ENCODE measurements around the gene PRTFDC1.
"Not testable (repeated sequence)": the region's sequence is repeated elsewhere in the genome, so short reads cannot be mapped to it uniquely, and the experiment has no call there.

The PRTFDC1 gene

GRCh38 chr10:24965051-24965450 is 12.6 kb upstream of the PRTFDC1 start:
- DNase-seq, result no peak

DNA sequence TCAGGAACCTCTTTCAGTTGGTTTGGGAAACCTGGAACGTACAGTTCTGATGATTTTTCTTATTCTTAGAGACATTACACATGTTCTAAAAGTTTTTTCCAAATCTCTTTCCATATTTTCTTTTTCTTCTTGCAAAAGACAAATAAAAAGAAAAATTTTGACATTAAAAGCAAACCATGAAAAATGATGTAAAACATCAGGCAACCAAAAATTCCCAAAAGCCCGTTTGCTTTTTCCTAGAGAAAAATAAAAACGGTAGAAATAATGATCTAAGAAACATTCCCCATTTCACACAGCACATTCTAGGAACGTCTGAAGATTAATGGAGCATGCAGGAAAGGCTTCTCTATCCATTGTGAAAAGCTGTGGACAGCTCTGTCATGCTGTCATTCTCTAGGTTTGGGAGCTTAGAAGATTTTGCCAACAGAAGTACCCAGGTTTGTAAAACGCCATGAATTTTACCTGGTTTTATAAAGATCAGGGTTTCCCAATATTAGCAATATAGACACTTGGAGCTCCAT is 11.2 kb upstream of the PRTFDC1 start:
- no peak for DNase-seq

- DNase-seq, result no peak
These were observed 10.6 kb upstream of the PRTFDC1 start for GRCh38 chr10:24962995-24963394.

DNA sequence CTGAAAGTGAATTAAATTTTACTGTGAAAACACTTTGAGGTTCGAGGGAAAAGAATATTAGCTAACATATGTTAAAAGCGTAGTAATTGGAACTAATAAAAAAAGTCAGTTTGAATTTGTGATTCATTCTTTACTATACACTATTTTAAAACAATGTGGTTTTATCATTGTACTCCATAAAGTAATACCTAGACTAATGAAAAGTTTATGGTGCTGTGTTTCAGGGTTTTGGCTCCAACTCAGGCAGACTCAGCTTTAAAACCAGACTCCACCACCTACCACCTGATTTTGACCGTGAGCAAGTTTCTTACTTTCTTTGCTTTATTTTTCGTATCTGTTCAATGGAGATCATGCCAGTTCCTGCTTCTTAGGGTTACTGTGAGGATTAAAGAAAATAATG is 9.2 kb upstream of the PRTFDC1 start:
- DNase-seq, result no peak

GRCh38 chr10:24959382-24959730 is 7.0 kb upstream of the PRTFDC1 start:
- DNase-seq, result no peak

GRCh38 chr10:24958721-24959381 is 6.4 kb upstream of the PRTFDC1 start:
- no peak for DNase-seq

GRCh38 chr10:24958091-24958720 is 5.8 kb upstream of the PRTFDC1 start:
- no peak for DNase-seq

- not testable (repeated sequence) for DNase-seq
These were observed 5.2 kb upstream of the PRTFDC1 start for GRCh38 chr10:24957624-24958051.

GRCh38 chr10:24953675-24954074 is 1.3 kb upstream of the PRTFDC1 start:
- no peak for DNase-seq

DNA sequence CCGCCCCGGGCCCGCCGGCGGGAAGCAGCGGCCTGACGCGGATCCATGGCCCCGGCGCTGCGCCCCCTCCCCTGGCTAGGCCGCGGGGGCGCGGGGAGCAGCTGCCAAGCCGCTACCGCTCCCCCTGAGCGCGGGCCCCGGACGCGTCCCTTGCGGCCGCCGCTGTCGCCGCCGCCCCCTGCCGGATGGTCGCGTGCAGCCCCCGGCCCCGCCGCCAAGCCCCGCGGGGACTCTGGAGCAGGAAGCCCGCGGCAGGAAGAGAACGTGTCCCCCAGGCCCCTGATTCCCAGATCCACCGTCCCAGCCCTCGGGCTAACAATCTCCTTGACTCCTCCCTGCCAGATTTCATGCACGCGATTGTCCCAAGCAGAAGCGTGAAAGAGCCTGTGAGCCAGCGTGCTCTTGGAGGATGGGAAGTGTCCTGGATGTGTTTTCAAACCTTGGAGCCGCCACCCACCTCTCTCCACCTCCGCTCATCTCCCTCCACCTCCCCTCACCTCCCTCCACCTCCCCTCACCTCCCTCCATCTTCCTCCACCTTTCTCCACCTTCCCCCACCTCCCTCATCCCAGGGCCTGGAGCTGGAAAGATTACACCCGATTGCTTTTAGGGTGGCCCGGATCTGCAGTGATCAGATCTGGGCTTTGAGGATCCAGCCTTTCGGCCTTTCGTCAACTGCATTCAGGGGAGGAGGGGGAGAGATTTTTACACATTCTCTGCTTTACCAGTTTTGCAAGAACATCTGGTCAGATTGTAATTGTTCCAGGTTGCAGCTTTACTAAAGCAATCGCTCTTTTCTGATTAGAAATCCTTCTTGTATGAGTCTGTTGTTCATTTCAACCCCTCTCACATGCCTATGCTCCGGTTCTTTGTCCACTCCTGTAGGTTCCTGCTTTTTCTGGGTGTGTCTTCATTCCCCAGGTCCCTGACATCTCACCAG is 570 bp upstream of the PRTFDC1 start:
- DNase-seq, result peak; percentile 40 to 54

- DNase-seq, result no peak
These were observed 934 bp downstream of the PRTFDC1 start for GRCh38 chr10:24951201-24952142.

GRCh38 chr10:24950439-24950838 is 2.0 kb downstream of the PRTFDC1 start:
- DNase-seq, result no peak

GRCh38 chr10:24949616-24950015 is 2.8 kb downstream of the PRTFDC1 start:
- DNase-seq, result no peak

- no peak for DNase-seq
These were observed 4.9 kb downstream of the PRTFDC1 start for GRCh38 chr10:24947304-24948097.

GRCh38 chr10:24944512-24945255 is 7.7 kb downstream of the PRTFDC1 start:
- DNase-seq, result no peak

DNA sequence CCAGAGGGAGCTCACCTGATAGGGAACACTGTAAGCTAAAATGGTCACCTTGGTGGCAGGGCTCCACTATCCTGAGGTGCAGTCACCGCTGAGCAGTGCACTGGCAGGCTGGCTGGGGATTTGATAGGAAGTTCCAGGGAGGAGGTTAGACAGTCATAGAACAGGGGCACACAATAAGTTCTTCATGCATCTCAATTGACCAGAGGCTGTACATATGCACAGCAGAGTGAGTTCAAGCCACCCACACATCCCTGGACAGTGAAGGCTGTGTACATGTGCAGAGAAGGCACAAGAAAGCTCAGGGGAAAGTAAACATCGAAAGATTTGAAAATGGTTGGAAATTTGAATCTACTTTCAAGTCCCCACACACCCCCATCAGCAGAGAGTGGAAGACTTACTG is 13.9 kb downstream of the PRTFDC1 start:
- DNase-seq, result no peak

GRCh38 chr10:24938076-24938475 is 14.3 kb downstream of the PRTFDC1 start:
- DNase-seq, result no peak

- no peak for DNase-seq
These were observed 16.7 kb downstream of the PRTFDC1 start for GRCh38 chr10:24935504-24936292.

- no peak for DNase-seq
These were observed 21.2 kb downstream of the PRTFDC1 start for GRCh38 chr10:24931236-24931635.

DNA sequence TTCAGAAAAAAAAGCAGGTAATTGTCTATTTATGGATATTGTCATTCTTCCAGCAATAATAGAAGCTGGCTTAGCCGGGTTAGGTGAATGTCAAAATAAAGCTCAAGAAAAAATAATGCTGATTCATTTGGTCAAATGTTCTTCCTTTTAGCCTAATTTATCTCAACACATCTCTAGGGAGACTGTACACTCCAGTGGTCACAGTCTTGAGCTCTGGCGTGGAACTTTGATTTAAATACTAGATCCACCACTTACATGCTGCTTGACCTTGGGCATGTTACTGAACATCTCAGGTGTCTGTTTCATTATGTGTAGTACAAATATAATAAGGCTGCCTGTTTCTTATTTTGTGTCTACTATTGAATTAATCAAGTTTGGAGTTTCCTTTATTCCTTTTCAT is 22.0 kb downstream of the PRTFDC1 start:
- DNase-seq, result no peak

All from stimulated activated CD4-positive, alpha-beta T cell treated with anti-CD3 and anti-CD28 coated beads, Interleukin-4, amount 100 ng/mL, for 4 hours (primary cell).